ENCODE results near the gene FOXP1. TPM values are rescaled to one million over a fixed set of nuclear protein-coding genes. Genes with fewer than 3 reads are reported as not detected.

The FOXP1 gene
- total RNA-seq, 1 donor from 2014 or later = 33.2 TPM

DNA sequence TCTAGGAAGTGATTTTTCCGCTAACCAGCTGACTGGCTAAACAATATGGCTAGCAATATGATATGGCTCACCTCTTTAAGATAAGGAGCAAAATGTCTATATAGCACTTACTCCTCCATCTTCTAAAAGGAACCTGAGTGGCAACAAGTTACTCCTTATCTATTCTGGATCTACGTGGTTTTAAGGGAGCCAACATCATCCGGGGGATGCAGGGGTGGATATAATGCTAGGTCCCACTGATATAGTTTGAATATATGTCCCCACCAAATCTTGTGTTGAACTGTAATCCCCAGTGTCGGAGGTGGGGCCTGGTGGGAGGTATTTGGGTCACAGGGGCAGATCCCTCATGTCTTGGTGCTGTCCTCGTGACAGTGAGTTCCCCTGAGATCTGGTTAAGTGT, 500.7 kb downstream of the FOXP1 start:
- H3K27me3 ChIP-seq (ENCODE audit: control insufficient read depth, insufficient read depth, low read length) = no peaks in the 10 kb centered on the region
- FAIRE-seq = no peak
- TF ChIP-seq, protein P1, sequence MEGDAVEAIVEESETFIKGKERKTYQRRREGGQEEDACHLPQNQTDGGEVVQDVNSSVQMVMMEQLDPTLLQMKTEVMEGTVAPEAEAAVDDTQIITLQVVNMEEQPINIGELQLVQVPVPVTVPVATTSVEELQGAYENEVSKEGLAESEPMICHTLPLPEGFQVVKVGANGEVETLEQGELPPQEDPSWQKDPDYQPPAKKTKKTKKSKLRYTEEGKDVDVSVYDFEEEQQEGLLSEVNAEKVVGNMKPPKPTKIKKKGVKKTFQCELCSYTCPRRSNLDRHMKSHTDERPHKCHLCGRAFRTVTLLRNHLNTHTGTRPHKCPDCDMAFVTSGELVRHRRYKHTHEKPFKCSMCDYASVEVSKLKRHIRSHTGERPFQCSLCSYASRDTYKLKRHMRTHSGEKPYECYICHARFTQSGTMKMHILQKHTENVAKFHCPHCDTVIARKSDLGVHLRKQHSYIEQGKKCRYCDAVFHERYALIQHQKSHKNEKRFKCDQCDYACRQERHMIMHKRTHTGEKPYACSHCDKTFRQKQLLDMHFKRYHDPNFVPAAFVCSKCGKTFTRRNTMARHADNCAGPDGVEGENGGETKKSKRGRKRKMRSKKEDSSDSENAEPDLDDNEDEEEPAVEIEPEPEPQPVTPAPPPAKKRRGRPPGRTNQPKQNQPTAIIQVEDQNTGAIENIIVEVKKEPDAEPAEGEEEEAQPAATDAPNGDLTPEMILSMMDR (IDR thresholded peaks at IDR 0.05; ENCODE audit: insufficient read depth, low read length, severe bottlenecking) = no peak
- H3K36me3 ChIP-seq (ENCODE audit: control insufficient read depth, insufficient read depth, low read length) = no peaks in the 10 kb centered on the region
- DNase-seq (ENCODE audit: low read depth) = no peak
- no peak overlapping the region for H3K4me3 ChIP-seq (ENCODE audit: low read depth, low read length)

- TF ChIP-seq, protein P1 (IDR thresholded peaks at IDR 0.05; ENCODE audit: insufficient read depth, low read length, severe bottlenecking) = no peak
- no peak overlapping the region for H3K4me3 ChIP-seq (ENCODE audit: low read depth, low read length)
- FAIRE-seq = no peak
- DNase-seq (ENCODE audit: low read depth) = no peak
- H3K36me3 ChIP-seq (ENCODE audit: control insufficient read depth, insufficient read depth, low read length) = no peaks in the 10 kb centered on the region
- H3K27me3 ChIP-seq (ENCODE audit: control insufficient read depth, insufficient read depth, low read length) = no peaks in the 10 kb centered on the region
These were observed 502.9 kb downstream of the FOXP1 start for GRCh38 chr3:71080517-71081083.

- Histone ChIP-seq H3K36me3 (ENCODE audit: control insufficient read depth, insufficient read depth, low read length) (no peaks in the 10 kb centered on the region), H3K27me3 (ENCODE audit: control insufficient read depth, insufficient read depth, low read length) (no peaks in the 10 kb centered on the region), H3K4me3 (ENCODE audit: low read depth, low read length) (no peak overlapping the region)
- TF ChIP-seq, protein P1 (IDR thresholded peaks at IDR 0.05; ENCODE audit: insufficient read depth, low read length, severe bottlenecking) = no peak
- FAIRE-seq = no peak
- no peak for DNase-seq (ENCODE audit: low read depth)
These were observed 504.6 kb downstream of the FOXP1 start for GRCh38 chr3:71078723-71079525.

DNA sequence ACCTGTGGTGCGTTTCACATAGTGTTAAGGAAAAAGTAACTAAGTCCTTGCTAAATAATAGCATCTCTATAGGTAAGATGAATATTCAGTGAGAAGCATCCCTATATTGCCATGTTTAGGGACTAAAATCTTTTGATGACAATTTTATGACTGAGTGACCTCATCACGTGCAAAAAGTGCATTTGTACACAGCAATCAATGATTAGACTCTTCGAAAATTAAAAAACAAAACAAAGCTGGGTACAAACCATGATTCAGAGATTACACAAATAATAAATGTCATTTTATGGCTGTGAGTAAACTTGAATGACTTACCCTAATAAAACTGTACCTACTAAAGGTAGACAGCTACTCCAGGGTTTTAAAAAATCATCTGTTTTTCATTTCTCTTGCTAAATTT, 505.3 kb downstream of the FOXP1 start:
- DNase-seq (ENCODE audit: low read depth) (no peak), FAIRE-seq (no peak)
- TF ChIP-seq, protein P1 (IDR thresholded peaks at IDR 0.05; ENCODE audit: insufficient read depth, low read length, severe bottlenecking) = no peak
- Histone ChIP-seq H3K27me3 (ENCODE audit: control insufficient read depth, insufficient read depth, low read length) (no peaks in the 10 kb centered on the region), H3K4me3 (ENCODE audit: low read depth, low read length) (no peak overlapping the region), H3K36me3 (ENCODE audit: control insufficient read depth, insufficient read depth, low read length) (no peaks in the 10 kb centered on the region)

DNA sequence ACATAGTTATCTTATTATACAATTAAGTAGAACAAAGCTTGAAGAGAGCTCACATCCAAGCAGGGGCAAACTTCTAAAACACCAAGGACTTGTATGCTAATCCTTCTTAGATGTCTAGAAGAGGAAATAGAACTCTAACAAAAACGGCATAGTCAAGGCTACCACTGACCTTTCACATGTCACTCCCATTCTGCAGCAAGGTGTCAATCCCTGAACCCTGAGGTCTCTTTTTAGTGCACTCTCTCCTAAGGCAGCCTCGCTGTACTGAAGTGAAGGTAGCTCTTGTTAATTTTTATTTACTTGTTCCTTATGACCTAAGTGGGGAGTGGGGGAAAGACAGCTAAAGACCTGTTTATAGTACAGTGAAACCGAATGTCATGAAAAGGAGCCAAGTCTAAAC, 506.5 kb downstream of the FOXP1 start:
- H3K27me3 ChIP-seq (ENCODE audit: control insufficient read depth, insufficient read depth, low read length) = no peaks in the 10 kb centered on the region
- FAIRE-seq = no peak
- no peaks in the 10 kb centered on the region for H3K36me3 ChIP-seq (ENCODE audit: control insufficient read depth, insufficient read depth, low read length)
- TF ChIP-seq, protein P1 (IDR thresholded peaks at IDR 0.05; ENCODE audit: insufficient read depth, low read length, severe bottlenecking) = no peak
- DNase-seq (ENCODE audit: low read depth) = no peak
- no peak overlapping the region for H3K4me3 ChIP-seq (ENCODE audit: low read depth, low read length)

All from bronchial epithelial cell (primary cell).